ENCODE measurements around the gene GATA1. TPM values are rescaled to one million over a fixed set of nuclear protein-coding genes. Genes with fewer than 3 reads are reported as not detected.

Gene GATA1
- total RNA-seq, 1 experiment from 2014 or later, result not detected

DNA sequence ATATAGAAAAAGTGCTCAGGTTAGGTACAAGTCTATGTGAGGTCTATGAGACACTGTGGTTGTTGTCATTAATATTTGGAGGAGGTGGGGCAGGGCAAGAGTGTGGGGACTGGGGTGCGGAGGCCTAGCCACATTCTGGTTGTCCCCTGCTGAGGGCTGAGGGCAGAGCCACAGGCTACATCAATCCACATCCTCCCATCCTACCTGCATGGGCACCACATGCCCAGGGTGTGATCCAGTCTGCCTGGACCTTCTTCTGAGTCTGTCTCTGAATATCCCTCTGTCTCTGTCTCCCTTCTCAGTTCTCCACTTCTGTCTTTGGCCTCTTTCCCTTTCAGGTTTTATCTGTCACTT is 1.2 kb upstream of the GATA1 start:
- DNase-seq (ENCODE audit: low read depth), result no peak

GRCh38 chrX:48785540-48786214 is 713 bp upstream of the GATA1 start:
- DNase-seq (ENCODE audit: low read depth), result no peak

GRCh38 chrX:48786825-48787504 is 575 bp downstream of the GATA1 start:
- DNase-seq (ENCODE audit: low read depth), result no peak

DNA sequence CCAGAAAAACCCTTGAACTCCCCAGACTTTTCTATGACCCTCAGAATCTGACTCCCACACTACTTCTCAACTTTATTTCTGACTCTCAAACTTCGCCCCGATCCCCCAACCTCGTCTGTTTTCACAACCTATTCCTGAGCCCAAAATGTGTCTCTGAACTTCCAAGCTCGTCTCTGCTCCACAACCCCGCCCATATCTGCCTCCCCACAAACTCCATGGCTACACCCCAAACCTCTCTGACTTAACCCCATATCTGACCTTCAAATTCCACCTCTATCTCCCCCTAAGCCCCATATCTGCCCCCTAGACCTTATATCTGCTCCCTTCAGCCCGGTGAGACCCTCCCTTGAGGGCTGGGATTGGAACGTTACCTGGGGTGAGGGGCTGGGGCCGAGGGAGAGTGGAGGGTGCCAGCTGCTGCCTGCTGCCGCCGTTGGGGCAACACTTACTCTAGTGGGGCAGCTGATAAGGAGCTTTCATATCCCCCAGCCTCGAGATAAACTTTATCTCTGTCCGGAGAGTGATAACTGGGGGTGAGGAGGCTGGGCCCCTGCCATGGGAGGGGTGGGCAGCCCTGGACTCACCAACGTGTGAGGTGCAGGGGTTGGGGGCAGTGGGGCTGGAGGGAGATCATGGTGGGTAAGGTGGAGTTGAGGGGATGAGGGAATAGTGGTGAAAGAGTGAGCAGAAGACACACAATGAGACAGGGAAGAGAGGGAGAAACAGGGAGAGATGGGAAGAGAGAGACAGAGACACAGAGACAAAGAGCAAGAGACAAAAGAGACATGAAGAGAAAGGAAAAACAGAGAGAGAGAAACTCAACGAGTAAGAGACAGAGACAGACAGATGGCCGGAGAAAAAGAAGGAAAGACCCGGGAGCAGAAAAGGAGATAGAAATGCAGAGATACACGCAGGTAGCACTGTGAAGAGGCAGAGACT is 1.4 kb downstream of the GATA1 start:
- no peak for DNase-seq (ENCODE audit: low read depth)

DNA sequence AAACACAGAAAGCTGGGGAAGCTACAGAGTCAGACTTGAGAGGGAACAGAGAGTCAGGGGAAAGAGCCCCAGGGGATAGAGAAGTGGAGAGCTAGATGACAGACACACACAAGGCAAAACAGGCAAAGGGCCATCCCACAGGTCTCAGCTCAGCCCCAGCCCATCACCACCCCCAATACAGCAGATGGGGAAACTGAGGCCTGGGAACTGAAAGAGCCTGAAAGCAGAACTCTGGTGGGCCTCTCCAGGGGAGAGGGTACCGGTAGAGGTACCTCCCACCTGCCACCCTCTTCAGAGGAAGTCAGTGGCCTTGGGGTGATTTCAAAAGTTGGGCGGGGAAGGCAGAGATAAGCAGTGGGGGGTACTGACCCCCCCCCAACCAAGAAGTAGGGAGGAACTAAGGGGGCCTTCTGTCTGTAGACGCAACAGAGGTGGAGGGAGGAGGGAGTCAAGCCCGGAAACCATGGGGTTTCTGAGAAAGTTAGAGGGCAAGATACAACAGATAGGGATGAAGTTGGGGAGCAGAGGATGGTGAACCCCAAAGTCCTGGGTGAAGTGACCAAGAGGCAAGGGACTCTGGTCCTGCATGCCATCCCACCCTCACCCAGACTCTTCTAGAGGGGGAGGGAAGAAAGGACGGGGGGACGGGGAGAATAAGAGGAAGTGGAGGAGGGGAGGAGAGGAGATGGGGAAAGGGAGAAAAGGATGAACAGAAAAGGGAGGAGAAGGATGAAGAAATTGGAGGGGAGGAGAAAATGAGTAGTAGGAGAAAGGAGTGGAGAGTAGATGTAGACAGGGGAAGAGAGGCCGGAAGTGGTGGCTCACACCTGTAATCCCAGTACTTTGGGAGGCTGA is 3.2 kb downstream of the GATA1 start:
- no peak for DNase-seq (ENCODE audit: low read depth)

DNA sequence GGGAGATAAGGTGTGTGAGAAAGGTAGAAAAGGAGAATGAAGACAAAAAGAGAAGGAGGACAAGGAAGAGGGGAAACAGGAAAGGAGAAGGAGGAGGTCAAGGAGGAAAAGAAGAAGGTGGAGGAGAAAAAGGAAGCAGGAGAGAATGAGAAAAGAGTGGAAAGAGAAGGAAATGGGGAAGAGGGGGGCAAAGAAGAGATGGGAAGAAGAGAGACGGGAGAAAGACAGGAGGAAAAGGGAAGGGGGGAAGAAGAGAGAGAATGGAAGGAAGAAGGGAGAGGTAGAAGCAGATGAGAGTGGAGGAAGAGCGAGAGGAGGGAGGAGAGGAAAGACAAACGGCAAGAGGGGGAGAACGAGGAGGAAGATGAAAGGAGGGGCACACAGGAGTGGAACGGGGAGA is 4.1 kb downstream of the GATA1 start:
- no peak for DNase-seq (ENCODE audit: low read depth)

DNA sequence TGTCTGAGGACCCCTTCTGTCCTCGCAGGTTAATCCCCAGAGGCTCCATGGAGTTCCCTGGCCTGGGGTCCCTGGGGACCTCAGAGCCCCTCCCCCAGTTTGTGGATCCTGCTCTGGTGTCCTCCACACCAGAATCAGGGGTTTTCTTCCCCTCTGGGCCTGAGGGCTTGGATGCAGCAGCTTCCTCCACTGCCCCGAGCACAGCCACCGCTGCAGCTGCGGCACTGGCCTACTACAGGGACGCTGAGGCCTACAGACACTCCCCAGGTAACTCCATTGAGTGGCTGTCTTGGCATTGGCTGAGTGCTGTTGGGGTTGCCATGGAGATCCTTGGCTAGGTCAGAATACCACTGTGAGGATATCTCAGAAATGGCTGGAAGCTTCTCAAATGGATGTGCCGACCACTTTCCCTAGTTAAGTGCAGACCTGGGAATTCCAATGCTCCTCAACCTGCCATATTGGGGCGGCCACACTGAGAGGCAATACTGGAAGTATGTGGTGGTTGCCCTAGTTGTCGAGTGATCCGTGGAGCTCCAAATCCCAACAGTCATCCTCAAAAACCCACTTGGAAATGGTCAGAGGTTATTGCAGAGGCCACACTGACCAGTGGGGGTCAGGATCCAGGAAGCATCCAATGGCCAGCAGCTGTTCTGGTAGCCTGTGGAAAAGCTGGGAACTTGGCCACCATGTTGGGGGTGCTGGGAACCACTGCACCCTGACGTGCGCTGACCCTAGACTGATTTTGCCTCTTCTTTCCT is 4.9 kb downstream of the GATA1 start:
- no peak for DNase-seq (ENCODE audit: low read depth)

DNA sequence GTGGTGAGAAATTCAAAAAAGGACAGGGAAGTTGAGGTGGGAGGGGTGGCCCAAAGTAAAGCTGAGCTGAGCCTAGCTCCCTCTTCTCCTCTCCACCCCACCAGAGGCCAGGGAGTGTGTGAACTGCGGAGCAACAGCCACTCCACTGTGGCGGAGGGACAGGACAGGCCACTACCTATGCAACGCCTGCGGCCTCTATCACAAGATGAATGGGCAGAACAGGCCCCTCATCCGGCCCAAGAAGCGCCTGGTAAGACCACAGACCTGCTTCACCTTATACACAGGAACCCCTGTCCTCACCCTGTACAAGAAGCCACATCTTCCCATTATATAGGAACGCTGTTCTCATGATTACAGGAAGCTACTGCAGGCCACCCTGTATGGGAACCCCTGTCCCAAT is 5.8 kb downstream of the GATA1 start:
- no peak for DNase-seq (ENCODE audit: low read depth)

DNA sequence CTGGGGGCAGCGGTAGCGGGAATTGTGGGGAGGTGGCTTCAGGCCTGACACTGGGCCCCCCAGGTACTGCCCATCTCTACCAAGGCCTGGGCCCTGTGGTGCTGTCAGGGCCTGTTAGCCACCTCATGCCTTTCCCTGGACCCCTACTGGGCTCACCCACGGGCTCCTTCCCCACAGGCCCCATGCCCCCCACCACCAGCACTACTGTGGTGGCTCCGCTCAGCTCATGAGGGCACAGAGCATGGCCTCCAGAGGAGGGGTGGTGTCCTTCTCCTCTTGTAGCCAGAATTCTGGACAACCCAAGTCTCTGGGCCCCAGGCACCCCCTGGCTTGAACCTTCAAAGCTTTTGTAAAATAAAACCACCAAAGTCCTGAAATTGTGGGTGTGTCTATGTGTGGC is 7.5 kb downstream of the GATA1 start:
- no peak for DNase-seq (ENCODE audit: low read depth)

GRCh38 chrX:48794340-48794910 is 8.0 kb downstream of the GATA1 start:
- DNase-seq (ENCODE audit: low read depth), result no peak

DNA sequence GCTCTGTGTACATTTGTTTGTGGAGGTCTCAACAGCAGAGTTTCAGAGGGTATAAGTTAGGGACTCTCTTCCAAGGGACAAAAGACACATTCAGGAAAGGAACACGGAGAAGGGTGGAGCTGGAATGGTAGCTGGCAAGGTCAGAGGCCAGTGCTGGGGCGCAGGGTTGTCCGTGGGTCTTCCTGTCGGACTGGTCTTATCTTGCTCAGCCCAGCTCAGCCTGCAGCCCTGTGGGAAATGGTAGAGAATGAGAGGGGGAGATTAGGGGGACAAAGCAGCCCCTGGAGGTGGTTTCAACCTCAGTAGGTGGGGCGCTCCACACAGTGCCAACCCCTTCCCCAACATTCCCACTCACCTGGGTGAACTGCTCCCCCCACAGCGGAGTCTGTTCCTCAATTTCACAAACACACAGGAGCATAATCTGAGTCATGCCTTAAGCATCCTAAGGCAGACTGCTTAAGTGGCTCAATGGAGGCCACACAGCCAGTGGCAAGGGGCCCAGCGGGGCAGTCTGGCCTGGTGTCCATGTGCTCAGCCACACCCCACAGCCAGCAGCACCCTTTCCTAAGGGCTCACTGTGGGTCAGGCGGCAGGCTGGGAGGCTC is 8.6 kb downstream of the GATA1 start:
- peak; percentile 76 for DNase-seq (ENCODE audit: low read depth)

DNA sequence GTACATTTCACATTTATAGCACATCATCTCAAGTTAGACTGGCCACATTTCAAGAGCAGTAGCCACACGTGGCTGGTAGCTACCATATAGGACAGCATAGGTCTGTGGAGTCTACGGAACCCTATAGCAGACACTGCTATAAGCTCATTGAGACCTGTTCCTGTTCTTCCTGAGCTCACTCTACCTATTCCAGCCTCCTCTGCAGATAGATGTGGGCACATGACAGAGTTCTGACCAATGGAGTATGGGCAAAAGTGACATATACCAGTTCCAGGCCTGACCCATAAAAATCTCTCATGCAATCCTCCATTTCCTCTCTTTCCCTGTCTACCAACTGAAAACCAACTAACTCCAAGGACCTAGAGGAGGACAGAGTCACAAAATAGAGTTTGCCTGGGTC is 11.9 kb downstream of the GATA1 start:
- no peak for DNase-seq (ENCODE audit: low read depth)

DNA sequence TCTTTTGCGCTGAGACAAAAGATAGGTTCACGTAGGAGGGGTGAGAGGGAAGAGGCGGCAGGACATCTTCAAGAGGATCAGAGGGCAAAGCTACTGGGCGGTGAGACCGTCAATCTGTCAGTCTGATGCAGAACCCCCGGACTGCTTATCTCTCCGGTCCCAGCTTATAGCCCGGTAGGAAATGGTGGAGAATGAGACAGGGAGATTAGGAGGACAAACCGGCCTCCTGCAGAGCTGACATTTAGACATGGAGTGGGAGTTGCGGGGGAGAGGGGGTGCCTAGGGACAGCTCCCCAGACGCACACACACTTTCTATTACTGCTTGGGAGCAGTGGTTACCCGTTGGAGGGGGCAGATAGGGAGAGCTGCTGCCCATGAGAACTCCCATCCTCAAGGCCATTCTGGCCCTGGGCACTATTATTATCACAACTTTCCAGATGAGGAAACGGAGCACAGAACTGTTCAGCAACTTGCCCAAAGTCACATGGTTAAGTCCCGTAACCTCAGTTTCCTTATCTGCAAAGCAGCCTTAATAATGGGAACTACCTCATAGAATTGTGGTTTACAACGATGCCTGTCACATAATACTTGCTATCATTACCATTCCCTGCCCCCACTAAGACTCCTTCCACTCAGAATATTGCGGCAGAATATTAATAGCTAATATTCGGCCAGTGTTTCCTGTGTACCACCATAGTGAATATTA is 14.3 kb downstream of the GATA1 start:
- no peak for DNase-seq (ENCODE audit: low read depth)

DNA sequence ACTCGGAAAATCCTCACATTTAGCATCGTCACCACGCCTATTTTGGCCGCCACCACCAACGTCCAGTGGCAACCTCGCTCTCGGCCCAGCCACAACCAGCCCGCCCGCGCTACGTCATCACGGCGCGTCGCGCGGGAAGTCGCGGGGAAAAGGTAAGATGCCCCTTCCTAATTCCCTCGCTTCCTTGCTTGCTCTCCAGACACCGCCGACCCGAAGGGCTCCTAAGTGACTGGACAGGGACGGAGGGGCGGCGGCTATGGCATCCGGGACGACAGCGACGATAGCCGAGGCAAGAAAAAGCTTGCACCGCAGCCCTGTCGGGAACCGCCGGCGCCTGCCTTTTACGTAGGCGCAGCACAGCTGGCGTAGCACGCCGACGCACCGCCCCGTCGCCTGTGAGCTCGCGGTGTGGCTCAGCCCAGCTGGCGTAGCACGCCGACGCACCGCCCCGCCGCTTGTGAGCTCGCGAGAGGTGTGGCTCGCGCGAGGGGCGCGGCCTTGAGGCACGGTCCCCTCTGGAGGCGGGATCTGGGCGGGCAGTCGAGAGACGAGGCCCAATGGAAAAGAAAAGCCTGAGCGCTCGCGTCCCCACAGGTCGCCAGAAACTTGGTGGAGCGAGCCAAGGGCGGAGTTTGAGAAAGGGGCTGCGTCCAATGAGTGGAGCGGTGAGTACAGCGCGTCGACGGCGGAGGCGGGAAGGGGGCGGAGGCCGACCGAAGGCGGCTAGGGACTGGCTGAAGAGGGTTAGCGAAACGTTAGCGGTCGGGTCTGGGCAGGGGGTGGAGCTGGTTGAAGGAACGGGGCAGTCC is 15.1 kb downstream of the GATA1 start, which contains the start of gene HDAC6:
TSS of gene HDAC6 (plus strand) at position 788 of the 809 bp plus-strand sequence. CDS start 626 bp downstream, outside the sequence.
- peak; percentile 99 for DNase-seq (ENCODE audit: low read depth)

DNA sequence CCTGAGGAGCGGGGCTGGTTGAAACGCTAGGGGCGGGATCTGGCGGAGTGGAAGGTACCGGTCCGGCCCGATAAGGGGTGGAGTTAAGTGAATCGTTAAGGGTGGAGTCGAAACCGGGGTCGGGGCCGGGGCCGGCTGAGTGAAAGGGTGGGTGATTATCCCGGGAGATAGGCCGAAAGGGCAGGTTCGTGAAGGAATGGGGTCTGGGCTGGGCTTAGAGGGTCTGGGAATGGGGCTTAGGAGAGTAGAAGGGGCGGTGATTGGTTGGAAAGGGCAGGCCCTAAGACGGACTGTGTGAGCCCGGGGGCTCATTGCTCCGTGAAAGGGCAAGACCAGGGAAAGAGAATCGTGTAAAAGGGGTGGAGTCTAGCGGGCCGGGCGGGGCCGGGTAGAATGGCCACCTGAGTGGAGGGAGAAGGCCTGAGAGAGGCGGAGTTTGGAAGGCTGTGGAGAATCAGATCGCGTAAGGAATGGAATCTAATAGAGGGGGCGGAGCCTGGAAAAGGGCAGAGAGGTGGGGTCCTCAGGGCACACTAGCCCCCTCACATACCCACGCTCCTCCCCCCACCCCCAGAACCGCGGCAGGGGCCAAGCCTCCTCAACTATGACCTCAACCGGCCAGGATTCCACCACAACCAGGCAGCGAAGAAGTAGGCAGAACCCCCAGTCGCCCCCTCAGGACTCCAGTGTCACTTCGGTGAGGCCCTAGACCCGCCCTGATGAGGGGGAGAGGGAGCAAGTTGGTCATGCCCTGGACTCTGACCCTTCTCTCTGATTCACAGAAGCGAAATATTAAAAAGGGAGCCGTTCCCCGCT is 15.9 kb downstream of the GATA1 start:
- peak; percentile 90 for DNase-seq (ENCODE audit: low read depth)

- peak; percentile 21 for DNase-seq (ENCODE audit: low read depth)
Observed at GRCh38 chrX:48802905-48803200, 16.5 kb downstream of the GATA1 start.

GRCh38 chrX:48806081-48806480 is 19.7 kb downstream of the GATA1 start:
- DNase-seq (ENCODE audit: low read depth), result no peak

GRCh38 chrX:48813644-48814043 is 27.3 kb downstream of the GATA1 start:
- no peak for DNase-seq (ENCODE audit: low read depth)

Measured in RPMI7951 (cell line).